ENCODE measurements around the gene TMEM132C.
"Not testable (repeated sequence)": the region's sequence is repeated elsewhere in the genome, so short reads cannot be mapped to it uniquely, and the experiment has no call there.

TMEM132C gene

DNA sequence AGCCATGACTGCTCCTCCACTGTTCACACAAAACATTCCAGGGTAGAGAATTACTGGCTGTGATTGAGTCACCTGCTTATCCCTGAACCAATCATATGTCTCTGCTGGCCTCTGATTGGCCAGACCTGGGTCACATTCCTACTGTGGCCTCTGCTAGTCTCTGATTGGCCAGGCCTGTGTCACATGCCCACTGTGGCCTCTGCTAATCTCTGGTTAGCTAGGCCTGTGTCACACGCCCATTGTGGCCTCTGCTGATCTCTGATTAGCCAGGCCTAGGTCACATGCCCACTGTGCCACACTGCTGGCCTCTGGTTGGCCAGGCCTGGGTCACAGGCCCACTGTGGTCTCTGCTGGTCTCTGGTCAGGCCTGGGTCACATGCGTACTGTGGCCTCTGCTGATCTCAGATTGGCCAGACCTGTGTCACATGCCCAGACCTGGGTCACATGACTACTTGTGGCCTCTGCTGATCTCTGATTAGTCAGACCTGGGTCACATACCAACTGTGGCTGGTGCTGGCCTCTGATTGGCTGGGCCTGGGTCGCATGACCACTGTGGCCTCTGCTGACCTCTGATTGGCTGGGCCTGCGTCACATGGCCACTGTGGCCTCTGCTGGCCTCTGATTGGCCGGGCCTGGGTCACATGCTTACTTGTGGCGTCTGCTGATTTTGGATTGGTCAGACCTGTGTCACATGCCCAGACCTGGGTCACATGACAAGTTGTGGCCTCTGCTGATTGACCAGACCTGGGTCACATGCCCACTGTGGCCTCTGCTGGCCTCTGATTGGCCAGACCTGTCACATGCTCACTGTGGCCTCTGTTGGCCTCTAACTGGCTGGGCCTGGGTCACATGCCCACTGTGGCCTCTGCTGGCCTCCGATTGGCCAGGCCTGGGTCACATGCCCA lies 305.2 kb downstream of the TMEM132C start:
- no peak for DNase-seq

DNA sequence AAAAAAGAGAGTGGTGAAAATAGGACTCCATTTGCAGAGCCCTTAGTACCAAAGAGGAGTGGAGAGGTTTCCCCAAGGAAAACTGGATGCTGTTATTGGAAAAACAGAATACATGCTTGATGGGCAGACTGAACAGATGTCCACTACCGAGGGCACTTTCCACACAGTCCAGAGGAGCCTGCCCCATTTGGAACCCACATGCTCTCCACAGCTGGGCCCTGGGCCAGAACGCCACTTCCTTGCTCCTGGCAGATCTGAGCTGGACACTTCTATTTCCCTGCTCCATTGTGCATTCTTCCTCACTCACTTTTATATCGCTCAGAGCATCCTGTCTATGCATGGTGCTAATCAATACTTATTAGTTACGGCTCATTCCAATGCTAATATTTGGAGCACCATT lies 306.9 kb downstream of the TMEM132C start:
- no peak for DNase-seq

DNA sequence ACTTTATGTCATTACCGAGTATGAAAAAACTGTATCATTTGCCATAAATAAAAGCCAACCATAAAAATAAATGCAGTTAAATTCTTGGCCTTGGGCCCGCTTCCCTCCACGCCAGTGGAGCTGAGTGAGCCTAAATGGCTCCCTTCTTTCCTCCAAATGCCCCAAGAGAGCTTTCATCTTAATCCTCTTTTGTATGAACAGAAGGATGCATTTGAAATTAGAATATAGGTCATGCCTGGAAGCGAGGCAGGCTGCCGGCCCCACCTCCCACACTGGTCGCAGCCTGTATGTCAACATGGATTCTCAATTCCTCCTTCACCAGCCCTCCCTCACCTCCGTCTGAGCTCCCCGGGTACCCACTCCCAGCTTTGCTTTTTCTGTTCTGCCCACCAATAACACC lies 311.1 kb downstream of the TMEM132C start:
- no peak for DNase-seq

DNA sequence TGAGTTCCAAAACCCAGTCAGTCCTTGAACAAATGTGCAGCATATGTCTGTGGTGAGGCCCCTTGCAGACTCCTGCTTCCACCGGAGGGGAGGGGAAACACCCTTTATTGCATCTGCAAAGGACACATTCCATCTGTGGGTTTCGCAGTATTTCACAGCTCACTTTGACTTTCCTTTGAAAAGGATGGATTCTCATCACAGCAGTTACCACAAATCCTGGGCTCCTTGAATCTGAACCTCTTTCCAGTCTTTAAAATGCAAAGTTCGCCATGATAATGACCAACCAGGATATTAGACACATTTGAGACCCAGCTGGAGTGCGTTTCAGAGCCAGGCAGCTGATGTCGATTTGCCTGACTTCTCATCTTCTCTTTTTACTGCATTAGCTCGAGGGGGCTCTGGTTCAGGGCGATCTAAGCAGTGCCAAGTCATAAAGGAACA lies 314.4 kb downstream of the TMEM132C start:
- DNase-seq: no peak

DNA sequence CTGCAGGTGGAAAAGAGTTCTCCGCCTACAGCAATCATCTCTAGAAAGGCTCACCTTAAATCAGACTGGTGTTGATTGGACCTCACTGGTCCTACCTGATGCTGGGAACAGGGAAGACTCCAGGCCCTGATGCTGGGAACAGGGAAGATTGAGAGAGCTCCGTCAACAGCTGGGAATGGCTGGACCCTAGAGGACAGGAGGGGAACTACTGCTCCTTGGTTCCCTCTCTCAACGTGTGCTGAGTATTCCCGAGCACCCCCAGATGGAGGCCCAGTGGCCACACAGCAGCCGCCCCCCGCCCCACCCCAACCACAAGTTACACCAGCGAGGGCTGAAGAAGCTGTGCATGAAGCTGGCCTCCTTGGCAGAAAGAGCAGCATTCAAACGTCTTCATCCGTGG lies 316.5 kb downstream of the TMEM132C start:
- no peak for DNase-seq

DNA sequence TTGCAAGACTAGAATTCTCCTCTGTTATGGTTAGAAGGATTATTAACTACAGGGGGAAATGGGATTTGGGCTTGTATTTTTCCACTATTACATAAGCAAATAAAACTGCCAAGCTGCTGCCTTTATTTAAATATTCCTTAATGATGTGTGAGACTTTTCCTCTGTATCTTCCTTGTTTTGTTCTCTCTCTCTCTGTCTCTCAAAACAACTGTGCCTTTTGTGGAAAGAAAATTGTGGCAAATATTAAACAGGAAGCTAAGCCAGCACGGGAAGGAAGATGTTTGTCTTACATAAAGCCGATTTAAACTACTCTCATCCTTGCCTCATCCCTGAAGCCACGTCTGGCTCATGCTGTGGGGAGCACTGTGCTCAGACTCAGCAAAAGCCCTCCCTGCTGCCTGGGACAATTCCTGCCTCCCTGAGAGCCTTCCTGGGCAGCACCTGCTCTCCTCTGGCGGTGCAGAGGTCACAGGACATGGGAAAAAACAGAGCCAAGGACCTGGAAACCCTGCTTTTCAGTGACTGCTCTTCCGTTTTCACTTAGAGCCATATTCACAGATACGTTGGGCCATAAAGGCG lies 319.6 kb downstream of the TMEM132C start:
- no peak for DNase-seq

DNA sequence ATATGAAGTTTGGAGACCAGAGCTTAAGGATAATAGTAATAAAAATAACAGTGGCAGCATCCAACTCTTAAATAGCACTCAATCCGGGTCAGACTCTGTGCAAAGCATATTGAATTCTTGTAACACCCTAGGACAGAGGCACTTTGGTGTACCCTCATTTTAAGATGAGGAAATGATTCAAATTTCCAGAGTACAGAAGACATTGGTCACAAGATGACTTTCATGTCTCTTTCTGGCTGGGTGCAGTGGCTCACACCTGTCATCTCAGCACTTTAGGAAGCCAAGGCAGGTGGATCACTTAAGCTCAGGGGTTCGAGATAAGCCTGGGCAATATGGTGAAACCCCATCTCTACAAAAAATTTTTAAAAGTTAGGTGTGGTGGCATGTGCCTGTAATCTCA lies 320.9 kb downstream of the TMEM132C start:
- no peak for DNase-seq

DNA sequence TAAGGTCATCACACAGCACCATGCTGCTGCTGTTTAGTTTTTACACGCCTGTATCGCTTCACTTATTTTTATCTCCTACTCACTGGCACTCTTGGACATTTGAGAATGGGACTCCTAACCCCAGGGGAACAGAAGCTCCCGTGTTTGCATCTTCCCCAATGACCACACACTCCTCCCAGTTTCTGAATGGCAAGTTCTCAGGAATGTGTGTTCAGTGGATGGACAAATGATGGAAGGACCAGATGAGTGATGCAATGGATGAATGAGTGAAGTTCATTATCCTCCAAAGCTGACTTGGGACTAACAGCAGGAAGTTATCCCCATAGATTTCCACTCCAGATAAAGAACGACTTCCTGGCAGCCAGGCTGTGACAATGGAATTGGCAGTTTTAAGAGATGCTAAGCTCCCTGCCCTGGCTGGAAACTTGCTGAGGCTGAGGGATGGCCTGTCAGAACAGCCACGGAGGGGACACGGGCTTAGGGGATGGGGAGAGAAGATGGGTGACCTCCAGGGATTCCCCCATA lies 325.3 kb downstream of the TMEM132C start:
- DNase-seq: no peak

DNA sequence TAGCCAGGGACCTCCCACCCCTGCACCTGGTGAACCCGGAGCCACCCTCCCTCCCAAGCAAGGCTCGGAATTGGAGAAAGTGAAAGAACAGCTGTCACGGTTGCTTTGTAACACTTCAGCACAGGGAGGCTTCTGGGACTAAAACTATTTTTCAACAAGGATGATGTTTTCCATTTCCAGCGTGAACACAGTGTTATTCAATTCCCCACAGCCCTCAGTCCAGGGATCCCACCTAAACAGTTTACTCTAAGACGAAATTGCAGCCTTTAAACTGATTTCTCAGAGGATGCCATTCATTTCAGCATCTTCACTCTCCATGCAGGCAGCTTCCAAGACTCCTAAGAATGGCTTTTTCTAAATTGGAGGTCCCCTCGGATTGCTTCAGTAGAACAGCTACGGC lies 327.6 kb downstream of the TMEM132C start:
- DNase-seq: no peak

DNA sequence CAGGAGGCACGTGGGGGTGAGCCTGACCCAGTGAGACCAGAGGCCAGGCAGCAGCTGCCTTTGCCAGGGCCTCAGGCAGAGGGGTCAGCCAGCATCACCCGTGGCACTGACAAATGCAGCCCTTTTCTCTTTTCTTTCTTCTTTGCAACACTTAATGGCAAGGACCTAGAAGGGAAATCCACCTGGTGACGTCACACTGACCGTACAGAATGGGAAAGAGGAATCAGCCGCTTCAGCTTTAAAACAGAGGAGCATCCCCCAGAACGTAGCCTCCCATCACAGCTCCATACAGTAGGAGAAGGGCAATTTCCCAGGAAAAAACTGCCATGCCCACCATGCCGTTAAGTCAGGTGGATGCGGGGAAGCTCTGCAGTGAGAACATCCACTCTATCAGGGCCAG lies 328.6 kb downstream of the TMEM132C start:
- DNase-seq: no peak

DNA sequence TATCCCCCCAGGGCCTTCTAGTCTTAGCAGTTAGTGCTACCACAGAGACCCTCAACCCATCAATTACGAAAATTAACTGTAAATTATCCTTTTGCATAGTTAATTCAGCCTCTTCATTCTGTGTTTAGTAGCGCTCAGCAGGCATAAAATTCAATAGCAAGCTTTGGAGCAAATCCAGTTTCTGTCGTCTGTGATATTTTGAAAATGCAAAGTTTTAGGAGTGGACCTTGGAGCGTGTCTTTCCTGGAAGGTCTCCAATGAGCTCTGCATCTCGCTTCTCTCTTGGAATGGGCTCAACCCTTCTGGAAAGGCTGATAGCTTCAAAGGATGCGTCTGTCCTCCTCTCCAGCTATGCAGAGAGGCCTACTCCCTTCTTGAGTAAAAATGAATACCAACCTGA lies 333.9 kb downstream of the TMEM132C start:
- no peak for DNase-seq

DNA sequence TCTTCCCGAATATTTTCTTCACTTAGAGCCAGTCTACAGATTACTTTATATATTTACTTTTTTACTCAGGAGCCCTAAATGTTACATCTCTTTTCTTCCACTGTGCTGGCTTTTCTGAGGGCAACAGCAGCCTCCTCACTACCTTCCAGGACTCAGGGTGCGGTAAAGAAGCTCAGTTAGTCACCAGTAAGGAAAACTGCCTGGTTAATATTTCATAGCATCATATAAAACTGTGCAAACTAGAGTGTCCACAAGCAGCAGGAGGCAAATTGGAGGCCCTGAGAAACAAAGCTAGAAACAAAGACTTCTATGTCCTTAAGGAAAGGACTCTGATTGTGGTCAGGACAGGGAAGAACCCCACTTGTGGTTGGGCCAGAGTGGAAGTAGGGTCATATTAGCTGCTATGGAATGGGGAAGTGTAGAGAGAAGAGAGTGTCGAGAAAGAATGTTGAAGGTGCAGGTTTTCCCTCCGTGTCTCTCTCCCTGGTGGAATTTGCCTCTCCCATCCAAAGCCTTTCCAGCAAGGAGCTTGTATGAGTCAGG lies 336.7 kb downstream of the TMEM132C start:
- DNase-seq: no peak

DNA sequence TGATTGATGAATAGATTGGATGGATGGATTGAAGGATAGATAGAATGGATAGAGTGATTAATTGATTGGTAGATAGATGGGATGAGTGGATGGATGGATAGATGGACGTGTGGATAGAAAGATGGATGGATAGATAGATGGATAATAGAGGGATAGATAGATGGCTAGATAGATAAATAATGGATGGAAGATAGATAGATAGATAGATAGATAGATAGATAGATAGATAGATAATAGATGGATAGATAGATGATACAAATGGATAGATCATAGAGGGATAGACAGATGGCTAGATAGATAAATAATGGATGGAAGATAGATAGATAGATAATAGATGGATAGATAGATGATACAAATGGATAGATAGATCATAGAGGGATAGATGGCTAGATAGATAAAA lies 337.2 kb downstream of the TMEM132C start:
- DNase-seq: not testable (repeated sequence)

DNA sequence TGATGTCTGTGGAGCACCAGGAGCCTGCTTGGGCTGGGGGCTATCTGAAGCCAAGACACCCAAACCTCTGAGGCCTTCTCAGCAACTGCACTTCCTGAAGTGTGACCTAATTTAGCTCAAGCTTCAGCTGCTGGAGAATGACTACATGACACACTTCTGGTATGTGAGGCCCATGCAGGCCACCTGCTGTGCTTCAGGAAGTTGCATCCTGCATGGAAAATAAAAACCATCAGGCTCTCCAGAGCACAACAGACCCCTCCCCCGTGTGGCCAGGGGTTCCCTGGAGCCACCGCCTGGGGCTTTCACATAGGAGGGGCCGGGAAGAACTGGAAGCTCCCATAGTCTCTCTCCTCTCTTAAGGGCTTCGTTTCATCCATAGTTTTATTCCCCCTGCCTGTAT lies 339.1 kb downstream of the TMEM132C start:
- DNase-seq: no peak

DNA sequence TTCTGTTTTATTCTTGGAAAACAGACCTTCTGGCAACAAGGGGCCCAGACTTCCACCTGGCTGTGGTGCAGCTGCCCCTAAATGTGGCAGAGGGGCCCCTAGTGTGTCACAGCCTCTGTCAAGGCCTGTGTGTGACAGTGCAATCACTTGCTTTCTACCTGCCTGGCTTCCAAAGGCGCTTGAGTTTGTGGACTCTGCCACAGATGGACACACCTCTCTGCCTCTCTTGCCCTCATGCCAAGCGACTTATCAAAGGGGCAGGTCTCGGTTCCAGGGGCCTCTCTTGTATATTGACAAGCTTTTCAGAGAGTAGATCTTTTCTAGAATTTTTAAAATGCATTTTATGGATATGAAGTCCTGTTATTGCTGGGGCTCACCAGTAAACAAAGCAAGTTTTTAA lies 339.6 kb downstream of the TMEM132C start:
- DNase-seq: no peak

DNA sequence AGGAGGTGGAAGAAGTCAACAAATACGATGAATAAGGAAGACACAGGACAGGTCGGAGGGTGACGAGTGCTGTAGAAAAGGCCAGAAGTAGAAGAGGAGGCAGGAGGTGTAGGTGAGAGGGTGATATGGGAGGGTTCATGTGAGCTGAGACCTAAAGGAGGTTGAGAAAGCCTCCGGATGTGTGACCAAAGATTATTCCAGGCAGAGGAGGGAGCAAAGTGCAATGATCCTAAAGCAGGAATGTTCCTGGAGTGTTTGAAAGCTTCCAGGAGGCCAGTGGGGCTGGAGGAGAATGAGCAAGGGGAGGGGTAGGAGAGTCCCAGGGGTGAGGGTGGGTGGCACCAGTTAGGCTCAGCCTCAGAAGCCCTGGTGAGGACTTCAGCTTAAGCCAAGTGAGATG lies 340.0 kb downstream of the TMEM132C start:
- DNase-seq: no peak

DNA sequence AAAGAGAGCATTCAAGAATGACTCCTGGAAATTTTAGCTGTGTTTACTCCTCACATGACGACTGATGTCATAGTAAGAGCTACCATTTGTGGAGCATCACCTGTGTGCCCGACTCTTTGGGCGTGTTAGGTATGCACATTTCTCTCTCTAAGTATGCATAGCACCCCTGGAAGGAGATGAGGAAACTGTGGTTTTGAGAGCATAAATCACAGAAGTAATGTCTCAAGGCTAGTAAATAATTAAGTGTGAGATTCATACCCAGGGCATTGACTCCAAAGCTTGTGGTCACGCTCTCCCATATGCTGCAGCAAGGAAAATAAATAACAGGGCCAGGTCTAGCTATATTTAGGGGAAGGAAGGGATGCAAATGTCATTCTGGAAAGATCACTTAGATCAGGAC lies 340.7 kb downstream of the TMEM132C start:
- DNase-seq: no peak

DNA sequence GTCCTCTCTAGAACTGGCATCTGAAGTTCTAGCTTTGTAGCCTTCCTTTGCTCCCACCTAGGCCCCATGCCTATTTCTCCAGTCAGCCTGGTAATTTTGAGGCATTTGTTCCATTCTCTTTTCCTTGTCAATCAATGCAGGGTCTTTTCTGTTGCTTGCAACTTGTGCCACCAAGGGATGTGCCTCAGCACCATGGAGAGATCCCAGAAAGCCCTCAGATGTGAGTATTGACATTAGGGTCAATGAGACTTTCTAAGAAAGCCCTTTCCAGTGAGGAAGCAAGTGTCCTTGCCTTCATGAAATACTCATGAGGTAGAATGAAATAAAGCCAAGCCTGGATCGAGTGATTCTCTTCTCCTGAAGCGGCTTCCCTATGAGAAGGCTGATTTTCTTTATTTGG lies 342.9 kb downstream of the TMEM132C start:
- DNase-seq: no peak

DNA sequence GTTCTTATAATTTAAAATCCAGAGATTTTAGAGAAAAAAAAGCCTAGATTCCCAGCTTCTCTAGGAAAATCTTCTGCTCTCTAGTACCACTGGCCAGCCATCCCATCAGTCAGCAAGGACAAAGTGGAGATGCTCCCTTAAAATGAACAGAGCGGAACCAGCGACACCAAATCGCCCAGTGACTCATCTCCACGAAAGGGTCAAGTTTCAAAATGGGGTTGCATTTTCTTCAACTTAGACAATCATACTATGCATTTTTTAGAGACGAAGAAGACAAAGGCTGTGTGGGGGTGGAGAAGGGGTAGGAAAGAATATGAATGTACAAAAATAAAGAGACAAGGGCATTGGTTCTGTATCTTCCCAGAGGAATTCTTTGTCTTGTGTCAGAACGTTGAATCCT lies 344.8 kb downstream of the TMEM132C start:
- no peak for DNase-seq

DNA sequence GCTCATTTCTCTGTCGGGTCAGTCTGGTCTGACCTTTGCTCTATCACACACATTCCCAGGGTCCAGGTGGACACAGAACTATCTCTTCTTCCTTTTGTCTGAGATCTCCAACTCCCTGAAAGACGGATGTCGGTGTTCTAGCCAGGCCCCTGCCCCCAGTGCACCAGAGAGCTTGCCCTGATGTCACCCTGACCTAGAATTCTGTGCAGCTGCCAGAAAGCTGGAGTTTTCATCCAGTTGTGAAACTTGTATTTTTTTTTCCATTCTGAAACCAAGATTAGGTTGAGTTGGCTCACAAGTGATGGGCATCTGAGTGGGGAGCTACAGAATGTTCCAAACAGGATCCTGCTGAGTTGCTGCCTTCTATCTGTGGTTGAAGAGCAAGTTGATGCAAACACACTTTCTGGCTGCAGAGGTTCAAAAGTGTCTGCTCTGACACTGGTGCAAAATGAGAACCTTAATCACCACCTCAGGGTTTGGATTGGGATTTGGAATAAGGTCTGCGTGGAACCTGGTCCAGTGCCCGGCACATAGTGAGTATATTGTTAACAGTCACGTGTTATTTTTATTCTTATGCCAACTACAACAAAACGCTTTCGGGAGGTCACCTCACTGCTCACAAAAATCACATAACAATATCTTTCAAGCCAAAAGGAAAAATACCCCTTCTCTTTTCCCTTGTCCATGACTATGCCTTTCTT lies 345.3 kb downstream of the TMEM132C start:
- DNase-seq: no peak

DNA sequence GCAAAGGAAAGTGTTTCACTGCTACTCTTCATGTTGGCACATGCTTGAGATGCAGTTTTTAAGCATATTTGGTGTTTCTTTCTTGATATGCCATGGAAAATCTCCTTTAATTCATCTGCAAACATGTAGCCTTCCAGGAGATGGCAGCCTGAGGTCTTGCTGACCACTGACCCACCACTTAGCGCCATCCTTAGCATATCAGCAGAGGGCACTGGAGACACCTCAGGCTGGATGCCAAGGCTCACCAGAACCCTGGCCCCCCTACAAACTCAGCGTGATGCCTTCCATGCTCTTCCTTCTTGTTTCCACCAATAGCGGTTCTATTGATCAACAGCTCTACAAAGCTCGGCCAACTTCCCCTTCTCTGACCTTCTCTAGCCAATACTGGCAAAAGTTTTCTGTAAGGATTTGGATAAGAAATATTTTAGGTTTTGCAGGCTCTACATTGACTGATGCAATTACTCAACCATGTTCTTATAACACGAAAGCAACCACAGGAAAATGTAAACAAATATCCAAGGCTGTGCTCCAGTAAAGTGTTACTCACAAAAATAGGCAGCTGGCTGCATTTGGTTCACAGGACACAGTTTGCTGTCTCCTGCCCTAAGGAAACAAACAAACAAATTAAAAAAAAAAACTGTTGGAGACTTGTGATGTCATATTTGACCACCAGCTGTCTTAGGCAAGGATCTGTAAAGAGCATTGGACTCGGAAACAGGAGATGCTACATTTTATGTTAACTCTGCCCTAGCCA lies 347.0 kb downstream of the TMEM132C start:
- no peak for DNase-seq

DNA sequence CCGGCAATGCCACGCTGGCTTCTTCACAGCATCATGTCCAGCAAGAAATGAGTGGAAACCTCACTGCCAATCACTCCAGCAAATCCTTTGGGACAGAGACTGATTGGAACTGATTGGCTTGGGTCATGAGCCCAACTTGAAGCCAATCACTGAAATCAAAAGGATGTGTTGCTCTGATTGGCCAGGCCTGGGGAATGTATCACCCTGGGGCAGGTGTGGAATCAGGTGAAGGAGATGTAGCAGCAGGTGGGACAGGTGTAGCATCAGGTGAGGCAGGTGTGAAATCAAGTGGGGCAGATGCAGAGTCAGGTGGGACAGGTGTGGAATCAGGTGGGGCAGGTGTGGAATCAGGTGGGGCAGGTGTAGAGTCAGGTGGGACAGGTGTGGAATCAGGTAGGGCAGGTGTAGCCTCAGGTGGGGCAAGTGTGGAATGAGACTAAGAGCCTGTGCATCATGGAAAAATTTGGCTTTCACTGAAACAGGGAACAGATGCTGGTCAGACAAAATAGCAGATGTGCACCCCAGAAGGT lies 350.4 kb downstream of the TMEM132C start:
- no peak for DNase-seq

Data from COR-L47 (cell line).